ENCODE data around the gene CNTNAP2. TPM values are rescaled to one million over a fixed set of nuclear protein-coding genes. Genes with fewer than 3 reads are reported as not detected.

The CNTNAP2 gene
- total and polyA plus RNA-seq, 2 of the 8 experiments (the other 6 are each of a cell fraction or from before 2014, with no cell fraction given) = 27.9 to 71.0 TPM

DNA sequence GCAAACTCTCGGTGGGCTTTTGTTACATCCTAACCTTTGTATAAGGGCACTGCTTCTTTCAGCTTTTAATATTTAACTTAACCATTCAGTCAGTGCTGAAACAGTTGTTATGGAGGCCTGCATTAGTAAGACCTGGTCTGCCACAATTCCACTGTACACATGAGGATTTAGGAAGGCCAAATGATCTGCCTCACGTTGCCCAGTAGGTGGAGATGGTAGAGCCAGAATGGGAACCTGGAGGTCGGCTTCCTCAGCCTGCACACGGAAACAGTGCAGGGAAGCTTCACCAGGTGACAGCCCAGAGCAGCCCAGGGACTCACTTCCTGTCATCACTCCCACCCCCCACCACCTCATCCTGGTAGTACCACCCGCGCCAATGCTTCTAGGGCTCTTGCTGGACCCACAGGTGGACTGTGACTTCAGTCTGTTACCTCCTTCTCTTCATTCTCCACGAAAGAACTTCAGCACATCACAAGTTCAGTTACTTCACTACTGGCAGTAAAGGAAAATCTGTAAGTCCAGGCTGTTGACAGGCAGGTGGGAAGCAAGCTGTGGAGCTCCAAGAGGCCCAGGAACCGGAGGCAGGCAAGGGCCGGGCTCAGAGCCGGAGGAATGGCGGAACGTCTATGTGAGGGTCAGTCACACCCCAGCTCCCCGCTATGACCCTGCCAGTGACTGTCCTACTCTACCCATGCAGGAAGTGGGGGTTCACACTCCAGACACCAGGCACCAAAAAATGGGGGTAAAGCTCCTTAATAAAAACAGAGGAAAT lies 1993.7 kb downstream of the CNTNAP2 start (continued):
- TF ChIP-seq GABPA (IDR thresholded peaks at IDR 0.05; ENCODE audit: borderline replicate concordance, insufficient read depth, low read length) (no peak), JUND (IDR thresholded peaks at IDR 0.05; ENCODE audit: low read length) (no peak)
